ENCODE results near the gene ATP5ME. TPM values are rescaled to one million over a fixed set of nuclear protein-coding genes. Genes with fewer than 3 reads are reported as not detected.

ATP5ME gene
- total RNA-seq, 1 donor from 2014 or later: 95.1 TPM

DNA sequence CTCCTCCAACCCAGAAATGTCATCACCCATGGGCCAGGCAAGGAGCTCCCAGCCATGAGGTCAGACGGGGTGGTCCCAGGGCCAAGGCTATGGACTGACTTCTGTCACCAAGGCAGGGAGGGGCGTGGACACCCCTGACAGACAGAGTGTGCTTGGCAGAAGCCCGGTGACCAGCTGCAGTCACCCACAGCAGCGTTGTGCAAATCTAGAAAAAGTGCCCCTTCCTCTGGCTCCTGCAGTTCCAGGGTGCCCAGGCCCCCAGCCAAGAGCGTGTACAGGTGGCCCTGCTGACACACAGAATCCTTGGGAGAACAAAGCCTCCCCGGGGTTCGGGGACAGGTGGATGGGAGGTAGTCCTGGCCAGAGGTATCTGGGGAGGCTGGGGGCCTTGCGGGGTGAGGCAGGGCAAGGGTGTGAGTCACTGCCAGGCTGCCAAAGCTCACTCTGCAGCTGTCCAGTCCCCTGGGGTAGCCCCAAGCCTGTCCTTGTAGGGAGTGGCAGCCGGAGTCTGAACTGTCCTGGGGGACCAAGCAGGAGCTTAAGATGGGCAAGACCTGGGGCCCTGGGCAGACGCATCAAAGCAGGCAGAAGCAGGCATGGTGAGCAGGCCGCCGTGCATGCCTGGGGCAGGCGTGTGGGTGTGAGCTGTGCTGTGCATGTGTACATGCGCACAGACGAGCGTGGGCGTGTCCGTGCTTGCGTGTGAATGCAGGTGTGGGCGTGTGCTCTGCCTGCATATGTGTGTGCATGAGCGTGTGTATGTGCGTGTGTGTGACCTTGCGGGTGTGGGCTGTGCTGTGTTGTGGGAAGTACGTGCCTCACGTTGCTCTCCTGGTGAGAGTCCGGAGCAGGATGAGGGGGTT, 3.6 kb upstream of the ATP5ME start:
- no peak overlapping the region for H3K27ac ChIP-seq
- no peak for DNase-seq (ENCODE audit: low spot score)

DNA sequence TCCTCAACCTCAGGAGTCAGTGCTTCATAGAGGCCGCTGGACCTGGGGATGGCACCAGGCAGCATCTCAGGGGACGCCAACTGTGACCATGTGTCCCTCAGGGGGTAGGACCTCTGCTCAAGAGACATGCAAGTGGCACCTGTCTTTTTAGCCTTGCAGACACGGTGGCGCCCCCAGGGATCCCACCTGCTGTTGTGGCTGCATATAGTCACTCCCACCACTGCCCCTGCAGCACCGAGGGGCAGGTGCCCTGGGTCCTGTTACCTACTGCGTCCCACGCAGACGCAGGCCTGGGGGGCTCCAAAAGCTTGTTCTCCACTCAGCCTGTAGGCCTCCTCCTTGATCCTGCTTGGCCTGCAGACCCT, 2.8 kb upstream of the ATP5ME start:
- no peak overlapping the region for H3K4me2 ChIP-seq
- H3K36me3 ChIP-seq: no peaks in the 10 kb centered on the region
- Mint-ChIP-seq H3K36me3 (peaks cover 6% of the 10 kb centered on the region), H3K9me3 (no peaks in the 10 kb centered on the region), H3K27me3 (ENCODE audit: insufficient read depth, low read depth) (peaks cover 2% of the 10 kb centered on the region), H3K4me1 (peaks cover 9% of the 10 kb centered on the region), H3K4me3 (peak overlapping the region; percentile 53), H3K27ac (no peak overlapping the region)
- peaks cover 10% of the 10 kb centered on the region for H3K27me3 ChIP-seq
- H3K9me3 ChIP-seq (ENCODE audit: low read depth): no peaks in the 10 kb centered on the region
- H3K4me1 ChIP-seq: peaks cover 9% of the 10 kb centered on the region
- peaks cover 10% of the 10 kb centered on the region for H3K79me2 ChIP-seq (ENCODE audit: low read depth)
- H4K20me1 ChIP-seq (ENCODE audit: low read depth): no peaks in the 10 kb centered on the region
- TF ChIP-seq, protein P1, sequence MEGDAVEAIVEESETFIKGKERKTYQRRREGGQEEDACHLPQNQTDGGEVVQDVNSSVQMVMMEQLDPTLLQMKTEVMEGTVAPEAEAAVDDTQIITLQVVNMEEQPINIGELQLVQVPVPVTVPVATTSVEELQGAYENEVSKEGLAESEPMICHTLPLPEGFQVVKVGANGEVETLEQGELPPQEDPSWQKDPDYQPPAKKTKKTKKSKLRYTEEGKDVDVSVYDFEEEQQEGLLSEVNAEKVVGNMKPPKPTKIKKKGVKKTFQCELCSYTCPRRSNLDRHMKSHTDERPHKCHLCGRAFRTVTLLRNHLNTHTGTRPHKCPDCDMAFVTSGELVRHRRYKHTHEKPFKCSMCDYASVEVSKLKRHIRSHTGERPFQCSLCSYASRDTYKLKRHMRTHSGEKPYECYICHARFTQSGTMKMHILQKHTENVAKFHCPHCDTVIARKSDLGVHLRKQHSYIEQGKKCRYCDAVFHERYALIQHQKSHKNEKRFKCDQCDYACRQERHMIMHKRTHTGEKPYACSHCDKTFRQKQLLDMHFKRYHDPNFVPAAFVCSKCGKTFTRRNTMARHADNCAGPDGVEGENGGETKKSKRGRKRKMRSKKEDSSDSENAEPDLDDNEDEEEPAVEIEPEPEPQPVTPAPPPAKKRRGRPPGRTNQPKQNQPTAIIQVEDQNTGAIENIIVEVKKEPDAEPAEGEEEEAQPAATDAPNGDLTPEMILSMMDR (IDR thresholded peaks at IDR 0.05): no peak
- TF ChIP-seq EZH2phosphoT487 (IDR thresholded peaks at IDR 0.05) (no peak), EZH2 (IDR thresholded peaks at IDR 0.05) (no peak)
- H3K4me3 ChIP-seq: no peak overlapping the region
- H3K27ac ChIP-seq: no peak overlapping the region
- H3F3A ChIP-seq (ENCODE audit: low read depth): peaks cover 4% of the 10 kb centered on the region
- DNase-seq (ENCODE audit: low spot score): no peak
- H3K9ac ChIP-seq: no peak overlapping the region
- H2AFZ ChIP-seq (replicated peaks): no peak overlapping the region

More for the DNA sequence above, 3.6 kb upstream of the ATP5ME start:
- Mint-ChIP-seq H3K4me3 (peak overlapping the region; percentile 73), H3K27ac (no peak overlapping the region), H3K27me3 (ENCODE audit: insufficient read depth, low read depth) (peaks cover 2% of the 10 kb centered on the region), H3K36me3 (peaks cover 3% of the 10 kb centered on the region), H3K9me3 (no peaks in the 10 kb centered on the region), H3K4me1 (peaks cover 9% of the 10 kb centered on the region)
- TF ChIP-seq EZH2 (IDR thresholded peaks at IDR 0.05): no peak
- no peak overlapping the region for H3K4me2 ChIP-seq
- H3F3A ChIP-seq (ENCODE audit: low read depth): peaks cover 4% of the 10 kb centered on the region
- H2AFZ ChIP-seq (replicated peaks): no peak overlapping the region
- H3K9ac ChIP-seq: no peak overlapping the region
- no peaks in the 10 kb centered on the region for H4K20me1 ChIP-seq (ENCODE audit: low read depth)
- H3K36me3 ChIP-seq: no peaks in the 10 kb centered on the region
- peaks cover 10% of the 10 kb centered on the region for H3K79me2 ChIP-seq (ENCODE audit: low read depth)
- no peak overlapping the region for H3K4me3 ChIP-seq
- H3K27me3 ChIP-seq: peaks cover 10% of the 10 kb centered on the region
- no peaks in the 10 kb centered on the region for H3K9me3 ChIP-seq (ENCODE audit: low read depth)
- peaks cover 9% of the 10 kb centered on the region for H3K4me1 ChIP-seq

DNA sequence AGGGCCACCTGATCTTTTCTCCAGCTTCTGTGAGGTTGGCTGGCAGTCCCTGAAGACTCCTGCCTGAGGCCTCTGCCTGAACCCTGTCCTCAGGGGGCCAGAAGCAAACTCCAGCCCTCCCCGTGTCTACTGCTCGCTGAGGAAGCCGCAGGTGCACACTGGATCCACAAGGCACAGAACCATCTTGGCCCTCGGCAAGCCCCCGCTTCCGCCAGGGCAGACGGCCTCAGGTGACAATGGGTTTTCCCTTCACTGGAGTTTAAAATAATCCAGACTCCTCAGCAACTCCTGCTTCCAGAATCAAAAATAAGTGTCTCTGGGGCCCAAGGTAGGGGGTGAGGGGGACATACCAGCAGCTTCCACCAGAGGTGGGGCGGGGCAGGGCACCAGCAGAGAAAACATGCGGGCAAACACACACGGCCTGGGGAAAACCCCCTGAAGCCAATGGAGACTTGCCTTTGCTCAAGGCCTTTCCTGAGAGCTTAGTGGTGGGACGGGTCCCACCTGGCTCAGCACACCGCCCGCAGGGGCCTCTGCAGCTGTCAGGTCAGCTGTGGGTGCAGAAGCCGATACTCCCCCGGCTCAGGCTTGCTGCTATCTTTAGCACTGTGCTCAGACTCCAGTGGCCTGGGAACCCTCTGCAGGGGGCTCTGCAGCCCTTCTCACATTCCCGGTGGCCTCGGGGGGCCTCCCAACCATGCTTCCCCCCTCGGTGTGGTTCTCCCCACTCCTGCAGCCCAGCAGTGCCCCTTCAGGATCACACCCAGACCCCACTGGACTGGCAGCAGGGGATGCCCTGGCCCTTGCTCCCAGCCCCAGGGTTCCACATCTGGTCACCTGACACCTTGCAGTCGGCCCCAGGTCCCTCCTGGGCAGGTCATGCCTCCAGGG, 2.1 kb upstream of the ATP5ME start:
- Histone ChIP-seq H3K27ac (no peak overlapping the region), H3K36me3 (no peaks in the 10 kb centered on the region), H2AFZ (replicated peaks) (no peak overlapping the region), H3K4me2 (no peak overlapping the region), H3F3A (ENCODE audit: low read depth) (peaks cover 4% of the 10 kb centered on the region), H3K9me3 (ENCODE audit: low read depth) (no peaks in the 10 kb centered on the region), H3K27me3 (peaks cover 10% of the 10 kb centered on the region), H3K4me1 (peaks cover 9% of the 10 kb centered on the region), H4K20me1 (ENCODE audit: low read depth) (no peaks in the 10 kb centered on the region), H3K4me3 (no peak overlapping the region), H3K79me2 (ENCODE audit: low read depth) (peaks cover 10% of the 10 kb centered on the region), H3K9ac (no peak overlapping the region)
- Mint-ChIP-seq H3K9me3 (no peaks in the 10 kb centered on the region), H3K4me1 (peaks cover 9% of the 10 kb centered on the region), H3K36me3 (peaks cover 6% of the 10 kb centered on the region), H3K27ac (no peak overlapping the region), H3K27me3 (ENCODE audit: insufficient read depth, low read depth) (peaks cover 2% of the 10 kb centered on the region), H3K4me3 (peak overlapping the region; percentile 92)
- TF ChIP-seq EZH2 (IDR thresholded peaks at IDR 0.05) (no peak), EZH2phosphoT487 (IDR thresholded peaks at IDR 0.05) (no peak)
- TF ChIP-seq, protein P1 (IDR thresholded peaks at IDR 0.05): no peak
- no peak for DNase-seq (ENCODE audit: low spot score)
